ENCODE results near the gene SLITRK2.

SLITRK2 gene

DNA sequence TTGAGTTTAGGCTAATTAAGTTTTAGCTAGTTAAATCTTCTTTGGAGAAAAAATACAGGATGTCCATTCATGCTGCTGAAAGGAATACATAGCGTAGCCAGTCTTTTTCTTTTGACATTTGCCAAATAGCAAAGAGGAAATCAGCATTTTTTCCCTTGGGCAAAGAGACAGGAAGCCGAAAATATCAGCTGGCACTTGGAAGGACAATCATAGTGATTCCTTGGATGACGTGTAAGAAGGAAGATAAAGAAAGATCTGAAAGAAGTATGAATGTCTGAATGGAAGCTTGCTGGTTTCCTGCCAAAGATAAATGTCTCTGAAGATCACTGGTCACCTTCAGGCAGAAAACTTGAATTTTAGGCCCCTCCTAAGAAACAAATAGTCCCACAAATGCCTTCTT is 44.2 kb downstream of the SLITRK2 start:
- no peak for DNase-seq

DNA sequence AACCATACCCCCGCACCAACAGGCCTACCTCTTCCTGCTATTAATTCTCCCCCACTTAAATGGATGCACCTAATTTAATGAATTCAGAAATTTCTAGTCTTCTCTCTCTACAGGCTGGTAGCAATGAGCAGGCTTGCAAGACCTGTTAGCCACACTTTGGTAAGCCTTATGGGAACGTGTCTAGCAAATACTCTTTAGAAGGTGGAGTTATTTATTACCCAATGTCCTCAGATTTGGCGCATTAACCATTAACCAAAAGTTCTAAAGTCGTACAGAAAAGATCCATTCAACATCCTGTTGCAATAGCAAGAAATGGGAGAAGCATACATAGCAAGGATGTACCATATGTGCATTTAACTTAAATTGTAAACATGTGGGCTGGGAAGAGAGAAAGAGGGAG is 47.5 kb downstream of the SLITRK2 start:
- DNase-seq = no peak
